ENCODE measurements around the gene CDCA4. TPM values are rescaled to one million over a fixed set of nuclear protein-coding genes. Genes with fewer than 3 reads are reported as not detected.

The CDCA4 gene
- total and polyA plus RNA-seq, 10 of the 15 experiments (the other 5 are each of a cell fraction or from before 2014, with no cell fraction given): 10.4 to 64.0 (median 52.1) TPM

DNA sequence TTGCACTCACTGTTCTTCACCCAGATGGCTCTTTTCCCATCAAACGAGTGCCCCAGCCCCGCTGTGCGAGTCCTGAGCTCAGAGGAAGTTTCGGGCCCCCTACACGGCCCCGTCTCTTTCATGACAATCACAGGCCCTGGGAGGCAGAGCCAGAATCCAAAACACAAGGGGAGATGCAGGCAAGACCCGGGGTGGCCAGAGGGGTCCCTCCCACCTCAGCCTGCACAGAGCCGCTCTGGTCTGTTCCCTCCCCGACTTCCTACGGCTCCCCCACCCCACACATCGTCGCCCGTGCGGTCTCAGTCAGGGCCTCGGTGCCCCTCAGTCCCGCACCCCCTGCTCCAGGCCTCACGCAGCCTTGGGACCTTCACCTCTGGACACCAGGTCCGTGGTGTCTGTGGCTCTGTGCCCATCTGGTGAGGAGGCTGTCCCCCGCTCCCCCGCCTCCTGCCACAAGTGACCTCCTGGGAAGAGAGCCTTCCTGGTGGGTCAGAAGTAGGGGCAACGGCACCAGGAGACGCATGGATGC lies 35.5 kb upstream of the CDCA4 start:
- no peak for ATAC-seq
- Histone ChIP-seq H2AFZ (ENCODE audit: control insufficient read depth, low read depth, low read length) (no peak overlapping the region), H3K79me2 (ENCODE audit: control insufficient read depth, insufficient read depth, low read length) (peaks cover 43% of the 10 kb centered on the region), H3K36me3 (ENCODE audit: control insufficient read depth in 2 of 2, insufficient read depth in 2 of 2, low read length in 1 of 2) (peaks cover 26 to 34% of the 10 kb centered on the region in 2 experiments), H3K9ac (ENCODE audit: control insufficient read depth, insufficient read depth, low read length) (no peak overlapping the region), H3K4me3 (no peak overlapping the region), H3K27ac (ENCODE audit: control insufficient read depth, insufficient read depth) (no peak overlapping the region), H3K27me3 (replicated peaks in 1 of 2; ENCODE audit: control insufficient read depth in 2 of 2, insufficient read depth in 2 of 2, low read length in 1 of 2) (no peaks in the 10 kb centered on the region), H3K9me3 (replicated peaks; ENCODE audit: control insufficient read depth, insufficient read depth, low read length) (no peaks in the 10 kb centered on the region), H3K4me1 (ENCODE audit: control insufficient read depth, insufficient read depth, low read length) (peaks cover 22% of the 10 kb centered on the region), H4K20me1 (ENCODE audit: control insufficient read depth, insufficient read depth) (peaks cover 18% of the 10 kb centered on the region), H3K4me2 (ENCODE audit: control insufficient read depth, insufficient read depth) (no peak overlapping the region)
- FAIRE-seq: no peak
- ChIA-PET RAD21 (ENCODE audit: unreplicated experiment) (no interaction called here), SMC1A (ENCODE audit: uncharacterized antibody, unreplicated experiment) (interaction anchor here (1.4 kb wide), 1 partner anchor 9 kb away, joined by 3 read pairs; the partner anchor contains the start of gene GPR132), CTCF (interaction anchor here (1.9 to 11.9 kb wide), 2 partner anchors 20 to 32 kb away, joined by 8 to 114 read pairs; no protein-coding TSS in a partner anchor), POLR2A (interaction anchor here (1.2 kb wide), 1 partner anchor 9 kb away, joined by 5 read pairs; the partner anchor contains the start of gene GPR132)
- in situ Hi-C loops (cut with MboI): no loop called here
- 93% methylated on average over 22 of the region's 22 CpGs for WGBS (ENCODE audit: insufficient coverage, insufficient replicate concordance, low lambda C conversion rate, missing lambda C conversion rate)
- TF ChIP-seq E2F4 (IDR thresholded peaks at IDR 0.05; ENCODE audit: low read depth, low read length) (no peak), POLR2A (IDR thresholded peaks at IDR 0.05; ENCODE audit: low read depth, low read length) (peak; percentile 51)
- no TSS peak for BruUV-seq (replicated peaks)
- no peak for DNase-seq (ENCODE audit: low read depth, low spot score)
- intact Hi-C loops (cut with micrococcal nuclease; ENCODE audit: unreplicated experiment): no loop called here

DNA sequence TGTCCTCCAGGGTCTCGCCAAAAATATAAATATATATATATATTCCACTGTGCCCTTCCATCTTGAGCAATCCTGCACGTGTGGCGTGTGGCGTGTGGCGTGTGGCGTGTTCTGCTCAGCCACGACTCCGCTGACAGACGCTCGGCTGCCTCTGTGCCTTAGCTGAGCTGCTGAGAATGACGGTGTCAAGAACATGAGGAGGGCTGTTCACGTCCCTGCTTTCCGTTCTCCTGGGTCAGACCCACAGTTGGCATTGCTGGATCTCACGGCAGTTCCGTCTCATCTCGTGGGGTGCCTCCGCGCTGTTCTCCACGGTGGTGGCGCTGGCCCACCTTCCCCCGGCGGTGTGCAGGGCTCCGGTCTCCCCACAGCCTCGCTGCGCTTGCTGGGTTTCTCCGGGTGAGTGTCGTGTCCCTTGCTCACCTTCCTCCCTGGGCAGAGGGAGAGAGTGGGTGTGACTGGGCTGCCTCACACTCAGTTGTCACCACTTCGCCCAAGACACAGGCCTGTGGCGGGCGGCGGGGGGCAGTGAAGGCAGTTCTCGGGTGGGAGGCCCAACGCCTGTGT lies 34.9 kb upstream of the CDCA4 start:
- TF ChIP-seq IRF5 (IDR thresholded peaks at IDR 0.05; ENCODE audit: borderline replicate concordance) (no peak), POLR2A (IDR thresholded peaks at IDR 0.05; ENCODE audit: low read depth, low read length) (peak; percentile 52)
- BruUV-seq (replicated peaks): no TSS peak
- H3K27ac ChIP-seq (ENCODE audit: control insufficient read depth, insufficient read depth): no peak overlapping the region
- peaks cover 38% of the 10 kb centered on the region for H3K79me2 ChIP-seq (ENCODE audit: control insufficient read depth, insufficient read depth, low read length)
- H3K4me2 ChIP-seq (ENCODE audit: control insufficient read depth, insufficient read depth): no peak overlapping the region
- FAIRE-seq (no peak), ATAC-seq (no peak), DNase-seq (ENCODE audit: low read depth, low spot score) (no peak)
- H2AFZ ChIP-seq (ENCODE audit: control insufficient read depth, low read depth, low read length): no peak overlapping the region
- SMC1A ChIA-PET (ENCODE audit: uncharacterized antibody, unreplicated experiment): interaction anchor here (1.4 kb wide), 1 partner anchor 10 kb away, joined by 3 read pairs; the partner anchor contains the start of gene GPR132
- H3K4me3 ChIP-seq: no peak overlapping the region
- peaks cover 17% of the 10 kb centered on the region for H3K4me1 ChIP-seq (ENCODE audit: control insufficient read depth, insufficient read depth, low read length)
- peaks cover 18% of the 10 kb centered on the region for H4K20me1 ChIP-seq (ENCODE audit: control insufficient read depth, insufficient read depth)
- H3K27me3 ChIP-seq (replicated peaks in 1 of 2; ENCODE audit: control insufficient read depth in 2 of 2, insufficient read depth in 2 of 2, low read length in 1 of 2): no peaks in the 10 kb centered on the region
- H3K9ac ChIP-seq (ENCODE audit: control insufficient read depth, insufficient read depth, low read length): no peak overlapping the region
- CTCF ChIA-PET: no interaction called here
- peaks cover 32 to 38% of the 10 kb centered on the region in 2 experiments for H3K36me3 ChIP-seq (ENCODE audit: control insufficient read depth in 2 of 2, insufficient read depth in 2 of 2, low read length in 1 of 2)
- H3K9me3 ChIP-seq (replicated peaks; ENCODE audit: control insufficient read depth, insufficient read depth, low read length): no peaks in the 10 kb centered on the region
- in situ Hi-C loops (cut with MboI): no loop called here
- RAD21 ChIA-PET (ENCODE audit: unreplicated experiment): no interaction called here
- WGBS (ENCODE audit: insufficient coverage, insufficient replicate concordance, low lambda C conversion rate, missing lambda C conversion rate): 95% methylated on average over 33 of the region's 33 CpGs
- POLR2A ChIA-PET: no interaction called here
- intact Hi-C loops (cut with micrococcal nuclease; ENCODE audit: unreplicated experiment): no loop called here

All from GM12878 (cell line).